H9 (cell line): Measurements from ENCODE around the gene TICRR. TPM values are rescaled to one million over a fixed set of nuclear protein-coding genes. Genes with fewer than 3 reads are reported as not detected.
"Not testable (repeated sequence)": the region's sequence is repeated elsewhere in the genome, so short reads cannot be mapped to it uniquely, and the experiment has no call there.

Experiments
- DNase-seq: peaks from one replicate; pipeline ENCODE4 v3.0.0-alpha.2; 2017
- H2AFZ ChIP-seq: one replicate; pipeline ENCODE4 v1.6.1; 2013; ENCODE audit warnings: mild to moderate bottlenecking, low read length, control low read depth, moderate library complexity
- H2AK5ac ChIP-seq: 2 replicates; pipeline ENCODE4 v1.6.1; 2013; ENCODE audit warnings: low read length, control low read depth, mixed read lengths; ENCODE audit not compliant: insufficient read length
- H2BK120ac ChIP-seq: one replicate; pipeline ENCODE4 v1.6.1; 2013; ENCODE audit warnings: low read depth, mild to moderate bottlenecking, low read length, control low read depth, inconsistent platforms; ENCODE audit not compliant: poor library complexity, severe bottlenecking
- H2BK12ac ChIP-seq: 2 replicates; pipeline ENCODE4 v1.6.1; 2013; ENCODE audit warnings: low read length, control low read depth, mixed read lengths, low read depth; ENCODE audit not compliant: insufficient read length
- H2BK15ac ChIP-seq: 2 replicates; pipeline ENCODE4 v1.6.1; 2013; ENCODE audit warnings: low read depth, low read length, control low read depth
- H2BK20ac ChIP-seq: one replicate; pipeline ENCODE4 v1.6.1; 2013; ENCODE audit warnings: low read depth, mild to moderate bottlenecking, low read length, control low read depth, inconsistent platforms; ENCODE audit not compliant: poor library complexity, severe bottlenecking
- H2BK5ac ChIP-seq: 2 replicates; pipeline ENCODE4 v1.6.1; 2013; ENCODE audit warnings: low read length, control low read depth, mixed read lengths; ENCODE audit not compliant: insufficient read length
- H3K14ac ChIP-seq: 2 replicates; pipeline ENCODE4 v1.6.1; 2013; ENCODE audit warnings: low read length, control low read depth; ENCODE audit not compliant: insufficient read depth
- H3K18ac ChIP-seq: 2 replicates; pipeline ENCODE4 v1.6.1; 2013; ENCODE audit warnings: low read depth, mild to moderate bottlenecking, mixed read lengths, low read length, control low read depth; ENCODE audit not compliant: insufficient read length
- H3K23ac ChIP-seq: 2 replicates; pipeline ENCODE4 v1.6.1; 2013; ENCODE audit warnings: low read length, control low read depth, mixed read lengths, low read depth; ENCODE audit not compliant: insufficient read length
- H3K23me2 ChIP-seq: 2 replicates; pipeline ENCODE4 v1.6.1; 2013; ENCODE audit warnings: low read depth, mild to moderate bottlenecking, mixed read lengths, low read length, control low read depth; ENCODE audit not compliant: insufficient read length, poor library complexity, severe bottlenecking
- H3K27ac ChIP-seq: 2 replicates; pipeline ENCODE4 v1.5.1; 2013; ENCODE audit warnings: low read length, control low read depth, mixed read lengths, low read depth; ENCODE audit not compliant: insufficient read length
- H3K27me3 ChIP-seq: 2 replicates; pipeline ENCODE4 v1.6.1; 2013; ENCODE audit warnings: low read length, control low read depth, inconsistent platforms; ENCODE audit not compliant: insufficient read depth
- H3K4ac ChIP-seq: 2 replicates; pipeline ENCODE4 v1.6.1; 2013; ENCODE audit warnings: low read depth, mild to moderate bottlenecking, control low read depth, inconsistent platforms, low read length, moderate library complexity
- H3K4me1 ChIP-seq: 2 replicates; pipeline ENCODE4 v1.6.1; 2013; ENCODE audit warnings: low read length, control low read depth, inconsistent platforms; ENCODE audit not compliant: insufficient read depth
- H3K4me2 ChIP-seq: 2 replicates; pipeline ENCODE4 v1.6.1; 2013; ENCODE audit warnings: low read length, control low read depth, mixed read lengths; ENCODE audit not compliant: insufficient read length, insufficient read depth
- H3K56ac ChIP-seq: 2 replicates; pipeline ENCODE4 v1.6.1; 2013; ENCODE audit warnings: low read depth, mild to moderate bottlenecking, mixed read lengths, low read length, control low read depth; ENCODE audit not compliant: insufficient read length
- H3K79me1 ChIP-seq: 2 replicates; pipeline ENCODE4 v1.6.1; 2013; ENCODE audit warnings: low read depth, mild to moderate bottlenecking, moderate library complexity, low read length, control low read depth, inconsistent platforms; ENCODE audit not compliant: insufficient read depth, poor library complexity, severe bottlenecking
- H3K79me2 ChIP-seq: 2 replicates; pipeline ENCODE4 v1.6.1; 2013; ENCODE audit warnings: low read length, control low read depth, inconsistent platforms; ENCODE audit not compliant: insufficient read depth
- H3K9ac ChIP-seq: 2 replicates; pipeline ENCODE4 v1.6.1; 2013; ENCODE audit warnings: low read length, control low read depth, mixed read lengths; ENCODE audit not compliant: insufficient read length; ENCODE audit errors: extremely low read depth
- H3K9me3 ChIP-seq: one replicate; pipeline ENCODE4 v1.6.1; 2013; ENCODE audit warnings: low read depth, low read length, inconsistent platforms; ENCODE audit not compliant: control insufficient read depth
- H3T11ph ChIP-seq: one replicate; pipeline ENCODE4 v1.6.1; 2013; ENCODE audit warnings: mild to moderate bottlenecking, low read length, control low read depth, inconsistent platforms
- H4K20me1 ChIP-seq: one replicate; pipeline ENCODE4 v1.6.1; 2013; ENCODE audit not compliant: control insufficient read depth, insufficient read length, insufficient read depth
- H4K5ac ChIP-seq: 2 replicates; pipeline ENCODE4 v1.6.1; 2013; ENCODE audit warnings: low read depth, mild to moderate bottlenecking, mixed read lengths, low read length, control low read depth; ENCODE audit not compliant: insufficient read length
- H4K8ac ChIP-seq: replicated peaks from 2 replicates; pipeline ENCODE4 v1.6.1; 2013; ENCODE audit warnings: low read length, control low read depth, mixed read lengths, low read depth; ENCODE audit not compliant: insufficient read length
- H4K91ac ChIP-seq: 2 replicates; pipeline ENCODE4 v1.6.1; 2013; ENCODE audit warnings: low read depth, mild to moderate bottlenecking, moderate library complexity, mixed read lengths, low read length, control low read depth; ENCODE audit not compliant: insufficient read length
- H3K27ac Mint-ChIP-seq, 3 experiments: 2 replicates in 2 of 3; 3 replicates in 1 of 3; pipeline ENCODE4 v1.8.0; 2020 to 2021; ENCODE audit warnings: mixed read lengths in 3 of 3, mild to moderate bottlenecking in 1 of 3, moderate library complexity in 1 of 3
- H3K27me3 Mint-ChIP-seq: 2 replicates; pipeline ENCODE4 v1.8.0; 2021; ENCODE audit warnings: low read depth, mild to moderate bottlenecking, moderate library complexity, mixed read lengths
- H3K36me3 Mint-ChIP-seq, 3 experiments: 2 replicates in 2 of 3; 3 replicates in 1 of 3; pipeline ENCODE4 v1.8.0; 2020 to 2021; ENCODE audit warnings: low read depth in 3 of 3, mixed read lengths in 3 of 3; ENCODE audit not compliant: insufficient read depth in 1 of 3
- H3K4me1 Mint-ChIP-seq, 2 experiments: 2 replicates each; pipeline ENCODE4 v1.8.0; 2020; ENCODE audit warnings: mixed read lengths in 2 of 2
- H3K4me3 Mint-ChIP-seq, 2 experiments: 2 replicates in 1 of 2; 3 replicates in 1 of 2; pipeline ENCODE4 v1.8.0; 2020 to 2021; ENCODE audit warnings: mild to moderate bottlenecking in 2 of 2, mixed read lengths in 2 of 2, moderate library complexity in 1 of 2
- H3K9me3 Mint-ChIP-seq, 2 experiments: 2 replicates in 1 of 2; 3 replicates in 1 of 2; pipeline ENCODE4 v1.8.0; 2020; ENCODE audit warnings: mild to moderate bottlenecking in 2 of 2, mixed read lengths in 2 of 2, moderate library complexity in 1 of 2
- CTCF ChIP-seq: fragments of 200-600 bp; sonication (generic); conservative IDR thresholded peaks from 3 replicates; pipeline ENCODE4 v1.8.0; 2021; ENCODE audit warnings: antibody characterized with exemption, mild to moderate bottlenecking
- WGBS: extraction: QIAGEN DNeasy Blood & Tissue Kit; methylation state at CpG from one replicate; pipeline ENCODE4 v1.1.7; 2013; ENCODE audit warnings: missing lambda C conversion rate, low lambda C conversion rate, mixed read lengths; ENCODE audit not compliant: insufficient read length; ENCODE audit errors: extremely low coverage; 5-methylcytosine and 5-hydroxymethylcytosine counted together
- total RNA-seq: library from RNA; stranded (reverse); gene quantifications from 2 replicates; pipeline ENCODE4 v1.2.1, GENCODE V29; 2021

Gene TICRR
- total RNA-seq, 1 experiment from 2014 or later = 26.0 TPM

- Histone ChIP-seq H3K4me2 (no peak overlapping the region), H4K91ac (no peak overlapping the region), H2BK120ac (no peak overlapping the region), H4K8ac (no peak overlapping the region), H3K79me1 (no peaks in the 10 kb centered on the region), H3K23me2 (no peaks in the 10 kb centered on the region), H4K5ac (no peak overlapping the region), H2BK15ac (no peak overlapping the region), H4K20me1 (no peaks in the 10 kb centered on the region), H2AFZ (no peak overlapping the region), H3K14ac (no peak overlapping the region), H3K27me3 (no peaks in the 10 kb centered on the region), H3T11ph (no peak overlapping the region), H3K4ac (no peak overlapping the region), H3K56ac (no peak overlapping the region), H3K27ac (no peak overlapping the region), H2AK5ac (no peak overlapping the region), H3K9me3 (no peaks in the 10 kb centered on the region), H3K4me1 (no peaks in the 10 kb centered on the region), H3K79me2 (no peaks in the 10 kb centered on the region), H2BK20ac (no peak overlapping the region), H3K18ac (no peak overlapping the region), H3K9ac (no peak overlapping the region), H3K23ac (no peak overlapping the region), H2BK12ac (no peak overlapping the region), H2BK5ac (no peak overlapping the region)
- Mint-ChIP-seq H3K9me3 (peaks cover under 1 to 3% of the 10 kb centered on the region in 2 experiments; a peak in 3 of 5 replicates), H3K27ac (no peak overlapping the region), H3K36me3 (0 out of 7 replicates have a peak, but pooled peaks cover 0 to 2% (median 0%) of the 10 kb centered on the region in 3 experiments), H3K4me3 (no peak overlapping the region), H3K4me1 (no peaks in the 10 kb centered on the region), H3K27me3 (peaks cover 25% of the 10 kb centered on the region)
- WGBS = no CpG with 5 or more reads among the region's 4 CpGs
- no peak for DNase-seq
- no peak for TF ChIP-seq CTCF
Observed at GRCh38 chr15:89543389-89543788, 31.9 kb upstream of the TICRR start.

- H3K27me3 ChIP-seq, H3K9ac ChIP-seq, H2AK5ac ChIP-seq, H3T11ph ChIP-seq, H3K14ac ChIP-seq, H3K79me1 ChIP-seq, H2AFZ ChIP-seq, H2BK5ac ChIP-seq, H3K56ac ChIP-seq, H3K4me1 Mint-ChIP-seq, H2BK12ac ChIP-seq, H3K79me2 ChIP-seq, DNase-seq, H3K27ac Mint-ChIP-seq, H2BK15ac ChIP-seq, H3K9me3 Mint-ChIP-seq, H3K23ac ChIP-seq, H3K18ac ChIP-seq, H3K27ac ChIP-seq, H3K9me3 ChIP-seq, H3K23me2 ChIP-seq, H3K36me3 Mint-ChIP-seq, H3K4me2 ChIP-seq, H4K91ac ChIP-seq, H2BK120ac ChIP-seq, H4K20me1 ChIP-seq, H3K4ac ChIP-seq, H4K5ac ChIP-seq, H2BK20ac ChIP-seq, H3K4me1 ChIP-seq, H3K4me3 Mint-ChIP-seq, H4K8ac ChIP-seq: not testable (repeated sequence)
- no CpG with 5 or more reads among the region's 4 CpGs for WGBS
- peaks cover 14% of the 10 kb centered on the region for H3K27me3 Mint-ChIP-seq
Observed at GRCh38 chr15:89549138-89549537, 26.1 kb upstream of the TICRR start.
